GM23338 (cell line): ENCODE results near the gene RIC8B. TPM values are rescaled to one million over a fixed set of nuclear protein-coding genes. Genes with fewer than 3 reads are reported as not detected.

Source experiments
- ATAC-seq: fragments of 200-7000 bp; cut with Tn5 transposase; 3 replicates; pipeline ENCODE4 v1.9.1; 2020
- DNase-seq: peaks from one replicate; pipeline ENCODE4 v3.0.0-alpha.2; 2015; ENCODE audit warnings: low spot score
- H2AFZ ChIP-seq: fragments of 200-600 bp; sonication (generic); 2 replicates; pipeline ENCODE4 v1.8.0; 2016; ENCODE audit warnings: antibody characterized with exemption, mild to moderate bottlenecking, moderate library complexity
- H3F3A ChIP-seq: fragments of 200-600 bp; sonication (generic); replicated peaks from 2 replicates; pipeline ENCODE4 v1.8.0; 2017; ENCODE audit warnings: antibody characterized with exemption, mixed run types, low read depth
- H3K27ac ChIP-seq: fragments of 200-600 bp; sonication (generic); 2 replicates; pipeline ENCODE4 v1.6.1; 2016; ENCODE audit warnings: low read depth
- H3K27me3 ChIP-seq: fragments of 200-600 bp; sonication (generic); 2 replicates; pipeline ENCODE4 v1.8.0; 2016; ENCODE audit warnings: mild to moderate bottlenecking, mixed run types, moderate library complexity; ENCODE audit not compliant: insufficient read depth
- H3K36me3 ChIP-seq: fragments of 200-600 bp; sonication (generic); 2 replicates; pipeline ENCODE4 v1.8.0; 2016; ENCODE audit warnings: mild to moderate bottlenecking; ENCODE audit not compliant: insufficient read depth
- H3K4me1 ChIP-seq: fragments of 200-600 bp; sonication (generic); 2 replicates; pipeline ENCODE4 v1.8.0; 2016; ENCODE audit warnings: mild to moderate bottlenecking, moderate library complexity; ENCODE audit not compliant: insufficient read depth
- H3K4me2 ChIP-seq: fragments of 200-600 bp; sonication (generic); 2 replicates; pipeline ENCODE4 v1.7.1; 2017; ENCODE audit warnings: mixed run types
- H3K4me3 ChIP-seq: fragments of 200-600 bp; sonication (generic); 2 replicates; pipeline ENCODE4 v1.6.1; 2016; ENCODE audit warnings: mixed run types
- H3K79me2 ChIP-seq: fragments of 200-600 bp; sonication (generic); replicated peaks from 2 replicates; pipeline ENCODE4 v1.8.0; 2017; ENCODE audit warnings: mild to moderate bottlenecking; ENCODE audit not compliant: insufficient read depth
- H3K9me2 ChIP-seq: fragments of 200-600 bp; sonication (generic); 2 replicates; pipeline ENCODE4 v1.8.0; 2017; ENCODE audit not compliant: insufficient read depth
- H4K20me1 ChIP-seq: fragments of 200-600 bp; sonication (generic); replicated peaks from 2 replicates; pipeline ENCODE4 v1.8.0; 2017; ENCODE audit warnings: mild to moderate bottlenecking; ENCODE audit not compliant: insufficient read depth
- H3K27ac Mint-ChIP-seq: 2 replicates; pipeline ENCODE4 v1.8.0; 2020; ENCODE audit warnings: inconsistent platforms, mild to moderate bottlenecking, moderate library complexity, mixed read lengths
- H3K27me3 Mint-ChIP-seq: 3 replicates; pipeline ENCODE4 v1.8.0; 2022; ENCODE audit warnings: low read depth, mild to moderate bottlenecking, moderate library complexity, mixed read lengths, inconsistent platforms; ENCODE audit not compliant: insufficient read depth, poor library complexity
- H3K36me3 Mint-ChIP-seq: 3 replicates; pipeline ENCODE4 v1.8.0; 2021; ENCODE audit warnings: low read depth, mild to moderate bottlenecking, inconsistent platforms, moderate library complexity, mixed read lengths
- H3K4me1 Mint-ChIP-seq: 3 replicates; pipeline ENCODE4 v1.8.0; 2020; ENCODE audit warnings: mild to moderate bottlenecking, inconsistent platforms, mixed read lengths
- H3K4me3 Mint-ChIP-seq: 3 replicates; pipeline ENCODE4 v1.8.0; 2021; ENCODE audit warnings: moderate library complexity, mild to moderate bottlenecking, inconsistent platforms, mixed read lengths
- H3K9me3 Mint-ChIP-seq: 3 replicates; pipeline ENCODE4 v1.8.0; 2020; ENCODE audit warnings: moderate library complexity, mild to moderate bottlenecking, inconsistent platforms, mixed read lengths
- CREB1 ChIP-seq: fragments of 250-450 bp; sonication (Bioruptor Pico); IDR thresholded peaks from 2 replicates; pipeline ENCODE4 v1.5.0; 2020; ENCODE audit warnings: low read depth, mild to moderate bottlenecking, moderate library complexity
- CTCF ChIP-seq, 2 experiments: fragments of 200-600 bp in 1 of 2; sonication (generic) in 1 of 2; conservative IDR thresholded peaks; 2 replicates each; pipeline versions ENCODE4 v1.5.1 to v1.6.1; 2016 to 2017; ENCODE audit warnings: antibody characterized with exemption in 2 of 2, low read depth in 2 of 2, mild to moderate bottlenecking in 2 of 2, moderate library complexity in 1 of 2
- EZH2 ChIP-seq: fragments of 200-600 bp; sonication (generic); IDR thresholded peaks from one replicate; pipeline ENCODE4 v1.8.0; 2017; ENCODE audit warnings: antibody characterized with exemption, mild to moderate bottlenecking, low read depth; ENCODE audit not compliant: unreplicated experiment
- EZH2phosphoT487 ChIP-seq: fragments of 200-600 bp; sonication (generic); IDR thresholded peaks from one replicate; pipeline ENCODE4 v1.8.1; 2018; ENCODE audit warnings: antibody characterized with exemption; ENCODE audit not compliant: unreplicated experiment
- JUNB ChIP-seq: IDR thresholded peaks from one replicate; pipeline ENCODE4 v1.6.1; 2016; ENCODE audit warnings: antibody characterized with exemption; ENCODE audit not compliant: unreplicated experiment
- NANOG ChIP-seq: IDR thresholded peaks from 2 replicates; pipeline ENCODE4 v1.6.1; 2016; ENCODE audit warnings: antibody characterized with exemption, borderline replicate concordance
- POLR2AphosphoS5 ChIP-seq: IDR thresholded peaks from 2 replicates; pipeline ENCODE4 v1.6.1; 2016; ENCODE audit warnings: antibody characterized with exemption, low read depth
- REST ChIP-seq: IDR thresholded peaks from one replicate; pipeline ENCODE4 v1.6.1; 2018; ENCODE audit warnings: antibody characterized with exemption; ENCODE audit not compliant: unreplicated experiment
- STAT1 ChIP-seq: IDR thresholded peaks from one replicate; pipeline ENCODE4 v1.6.1; 2016; ENCODE audit warnings: antibody characterized with exemption; ENCODE audit not compliant: unreplicated experiment
- ZNF114 ChIP-seq: fragments of 250-450 bp; sonication (Bioruptor Pico); IDR thresholded peaks from 2 replicates; pipeline ENCODE4 v1.5.0; 2020; ENCODE audit warnings: mild to moderate bottlenecking, moderate library complexity
- ZNF331 ChIP-seq: fragments of 250-450 bp; sonication (Bioruptor Pico); IDR thresholded peaks from 2 replicates; pipeline ENCODE4 v1.5.0; 2020; ENCODE audit warnings: low read depth, mild to moderate bottlenecking, moderate library complexity
- polyA plus RNA-seq: library from polyadenylated mRNA; unstranded; fragments of >200 nt; fragmentation: Nextera tagmentation; extraction: Ambion mirVana; gene quantifications from 2 replicates; pipeline ENCODE4 v1.2.1, GENCODE V29; 2016
- total RNA-seq: library from RNA; depleted of rRNA; stranded (reverse); fragments of >200 nt; shearing (Covaris generic); gene quantifications from 2 replicates; pipeline ENCODE4 v1.2.3, GENCODE V29; 2014
- TF ChIP-seq, protein P1 (sequence below): fragments of 250-450 bp; sonication (Bioruptor Pico); IDR thresholded peaks from 2 replicates; pipeline ENCODE4 v1.5.0; 2020; ENCODE audit warnings: mild to moderate bottlenecking, moderate library complexity
- TF ChIP-seq, protein P2 (sequence below): IDR thresholded peaks from 2 replicates; pipeline ENCODE4 v1.6.1; 2016; ENCODE audit warnings: antibody characterized with exemption

Gene RIC8B
- total and polyA plus RNA-seq, 2 experiments from 2014 or later, result 12.3 to 25.5 TPM

DNA sequence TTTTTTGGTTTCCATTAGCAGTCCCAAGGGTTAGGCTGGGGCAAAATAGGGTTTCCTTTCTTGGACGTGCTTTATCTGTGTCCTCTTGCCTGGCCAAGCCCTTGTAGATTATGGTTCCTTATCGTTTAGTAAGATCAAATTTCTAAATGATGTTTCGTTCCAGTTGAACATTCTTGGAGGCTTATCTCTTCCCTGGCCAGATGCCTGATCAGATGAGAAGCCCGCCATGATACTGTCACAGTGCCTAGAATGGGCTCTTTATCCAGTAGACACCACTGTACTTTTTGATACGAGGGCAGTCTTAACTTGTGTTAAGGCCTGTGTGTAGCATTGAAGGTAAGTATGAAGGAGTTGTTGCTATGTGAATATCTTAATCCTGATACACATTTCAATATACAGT, 105.1 kb downstream of the RIC8B start:
- Mint-ChIP-seq H3K4me1 (no peaks in the 10 kb centered on the region), H3K4me3 (no peak overlapping the region), H3K27ac (no peak overlapping the region), H3K9me3 (no peaks in the 10 kb centered on the region), H3K27me3 (no peaks in the 10 kb centered on the region), H3K36me3 (peaks cover 18% of the 10 kb centered on the region)
- Histone ChIP-seq H4K20me1 (no peaks in the 10 kb centered on the region), H3K4me3 (no peak overlapping the region), H3K4me2 (no peak overlapping the region), H3K9me2 (no peaks in the 10 kb centered on the region), H3K27me3 (no peaks in the 10 kb centered on the region), H3F3A (no peaks in the 10 kb centered on the region), H2AFZ (no peak overlapping the region), H3K4me1 (no peaks in the 10 kb centered on the region), H3K36me3 (0 out of 2 replicates have a peak, but pooled peaks cover 7% of the 10 kb centered on the region), H3K79me2 (no peaks in the 10 kb centered on the region), H3K27ac (no peak overlapping the region)
- TF ChIP-seq POLR2AphosphoS5, result no peak
- no peak for TF ChIP-seq EZH2phosphoT487
- TF ChIP-seq STAT1, result no peak
- no peak for TF ChIP-seq CTCF (conservative IDR thresholded peaks at IDR 0.05; ENCODE audit: low read depth in 2 of 2)
- TF ChIP-seq EZH2, result no peak
- no peak for TF ChIP-seq ZNF114 (CRISPR knock-in tag)
- TF ChIP-seq, protein P1, sequence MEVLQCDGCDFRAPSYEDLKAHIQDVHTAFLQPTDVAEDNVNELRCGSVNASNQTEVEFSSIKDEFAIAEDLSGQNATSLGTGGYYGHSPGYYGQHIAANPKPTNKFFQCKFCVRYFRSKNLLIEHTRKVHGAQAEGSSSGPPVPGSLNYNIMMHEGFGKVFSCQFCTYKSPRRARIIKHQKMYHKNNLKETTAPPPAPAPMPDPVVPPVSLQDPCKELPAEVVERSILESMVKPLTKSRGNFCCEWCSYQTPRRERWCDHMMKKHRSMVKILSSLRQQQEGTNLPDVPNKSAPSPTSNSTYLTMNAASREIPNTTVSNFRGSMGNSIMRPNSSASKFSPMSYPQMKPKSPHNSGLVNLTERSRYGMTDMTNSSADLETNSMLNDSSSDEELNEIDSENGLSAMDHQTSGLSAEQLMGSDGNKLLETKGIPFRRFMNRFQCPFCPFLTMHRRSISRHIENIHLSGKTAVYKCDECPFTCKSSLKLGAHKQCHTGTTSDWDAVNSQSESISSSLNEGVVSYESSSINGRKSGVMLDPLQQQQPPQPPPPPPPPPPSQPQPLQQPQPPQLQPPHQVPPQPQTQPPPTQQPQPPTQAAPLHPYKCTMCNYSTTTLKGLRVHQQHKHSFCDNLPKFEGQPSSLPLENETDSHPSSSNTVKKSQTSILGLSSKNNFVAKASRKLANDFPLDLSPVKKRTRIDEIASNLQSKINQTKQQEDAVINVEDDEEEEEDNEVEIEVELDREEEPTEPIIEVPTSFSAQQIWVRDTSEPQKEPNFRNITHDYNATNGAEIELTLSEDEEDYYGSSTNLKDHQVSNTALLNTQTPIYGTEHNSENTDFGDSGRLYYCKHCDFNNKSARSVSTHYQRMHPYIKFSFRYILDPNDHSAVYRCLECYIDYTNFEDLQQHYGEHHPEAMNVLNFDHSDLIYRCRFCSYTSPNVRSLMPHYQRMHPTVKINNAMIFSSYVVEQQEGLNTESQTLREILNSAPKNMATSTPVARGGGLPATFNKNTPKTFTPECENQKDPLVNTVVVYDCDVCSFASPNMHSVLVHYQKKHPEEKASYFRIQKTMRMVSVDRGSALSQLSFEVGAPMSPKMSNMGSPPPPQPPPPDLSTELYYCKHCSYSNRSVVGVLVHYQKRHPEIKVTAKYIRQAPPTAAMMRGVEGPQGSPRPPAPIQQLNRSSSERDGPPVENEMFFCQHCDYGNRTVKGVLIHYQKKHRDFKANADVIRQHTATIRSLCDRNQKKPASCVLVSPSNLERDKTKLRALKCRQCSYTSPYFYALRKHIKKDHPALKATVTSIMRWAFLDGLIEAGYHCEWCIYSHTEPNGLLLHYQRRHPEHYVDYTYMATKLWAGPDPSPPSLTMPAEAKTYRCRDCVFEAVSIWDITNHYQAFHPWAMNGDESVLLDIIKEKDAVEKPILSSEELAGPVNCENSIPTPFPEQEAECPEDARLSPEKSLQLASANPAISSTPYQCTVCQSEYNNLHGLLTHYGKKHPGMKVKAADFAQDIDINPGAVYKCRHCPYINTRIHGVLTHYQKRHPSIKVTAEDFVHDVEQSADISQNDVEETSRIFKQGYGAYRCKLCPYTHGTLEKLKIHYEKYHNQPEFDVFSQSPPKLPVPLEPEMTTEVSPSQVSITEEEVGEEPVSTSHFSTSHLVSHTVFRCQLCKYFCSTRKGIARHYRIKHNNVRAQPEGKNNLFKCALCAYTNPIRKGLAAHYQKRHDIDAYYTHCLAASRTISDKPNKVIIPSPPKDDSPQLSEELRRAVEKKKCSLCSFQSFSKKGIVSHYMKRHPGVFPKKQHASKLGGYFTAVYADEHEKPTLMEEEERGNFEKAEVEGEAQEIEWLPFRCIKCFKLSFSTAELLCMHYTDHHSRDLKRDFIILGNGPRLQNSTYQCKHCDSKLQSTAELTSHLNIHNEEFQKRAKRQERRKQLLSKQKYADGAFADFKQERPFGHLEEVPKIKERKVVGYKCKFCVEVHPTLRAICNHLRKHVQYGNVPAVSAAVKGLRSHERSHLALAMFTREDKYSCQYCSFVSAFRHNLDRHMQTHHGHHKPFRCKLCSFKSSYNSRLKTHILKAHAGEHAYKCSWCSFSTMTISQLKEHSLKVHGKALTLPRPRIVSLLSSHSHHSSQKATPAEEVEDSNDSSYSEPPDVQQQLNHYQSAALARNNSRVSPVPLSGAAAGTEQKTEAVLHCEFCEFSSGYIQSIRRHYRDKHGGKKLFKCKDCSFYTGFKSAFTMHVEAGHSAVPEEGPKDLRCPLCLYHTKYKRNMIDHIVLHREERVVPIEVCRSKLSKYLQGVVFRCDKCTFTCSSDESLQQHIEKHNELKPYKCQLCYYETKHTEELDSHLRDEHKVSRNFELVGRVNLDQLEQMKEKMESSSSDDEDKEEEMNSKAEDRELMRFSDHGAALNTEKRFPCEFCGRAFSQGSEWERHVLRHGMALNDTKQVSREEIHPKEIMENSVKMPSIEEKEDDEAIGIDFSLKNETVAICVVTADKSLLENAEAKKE (CRISPR knock-in tag), result no peak
- no peak for TF ChIP-seq ZNF331 (CRISPR knock-in tag)
- TF ChIP-seq, protein P2, sequence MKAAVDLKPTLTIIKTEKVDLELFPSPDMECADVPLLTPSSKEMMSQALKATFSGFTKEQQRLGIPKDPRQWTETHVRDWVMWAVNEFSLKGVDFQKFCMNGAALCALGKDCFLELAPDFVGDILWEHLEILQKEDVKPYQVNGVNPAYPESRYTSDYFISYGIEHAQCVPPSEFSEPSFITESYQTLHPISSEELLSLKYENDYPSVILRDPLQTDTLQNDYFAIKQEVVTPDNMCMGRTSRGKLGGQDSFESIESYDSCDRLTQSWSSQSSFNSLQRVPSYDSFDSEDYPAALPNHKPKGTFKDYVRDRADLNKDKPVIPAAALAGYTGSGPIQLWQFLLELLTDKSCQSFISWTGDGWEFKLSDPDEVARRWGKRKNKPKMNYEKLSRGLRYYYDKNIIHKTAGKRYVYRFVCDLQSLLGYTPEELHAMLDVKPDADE, result no peak
- no peak for TF ChIP-seq REST
- TF ChIP-seq NANOG, result no peak
- TF ChIP-seq JUNB, result no peak
- TF ChIP-seq CREB1 (CRISPR knock-in tag), result no peak
- ATAC-seq (no peak), DNase-seq (no peak)
